GM11168 (cell line): ENCODE results near the gene TAF5L.

Source experiments
- in situ Hi-C: fragments of 300-500 bp; cut with MboI; formaldehyde crosslinking; loops from one replicate; pipeline ENCODE4 v1.12.0; 2022; ENCODE audit warnings: low sequenced_read_pairs; ENCODE audit not compliant: unreplicated experiment

TAF5L gene

DNA sequence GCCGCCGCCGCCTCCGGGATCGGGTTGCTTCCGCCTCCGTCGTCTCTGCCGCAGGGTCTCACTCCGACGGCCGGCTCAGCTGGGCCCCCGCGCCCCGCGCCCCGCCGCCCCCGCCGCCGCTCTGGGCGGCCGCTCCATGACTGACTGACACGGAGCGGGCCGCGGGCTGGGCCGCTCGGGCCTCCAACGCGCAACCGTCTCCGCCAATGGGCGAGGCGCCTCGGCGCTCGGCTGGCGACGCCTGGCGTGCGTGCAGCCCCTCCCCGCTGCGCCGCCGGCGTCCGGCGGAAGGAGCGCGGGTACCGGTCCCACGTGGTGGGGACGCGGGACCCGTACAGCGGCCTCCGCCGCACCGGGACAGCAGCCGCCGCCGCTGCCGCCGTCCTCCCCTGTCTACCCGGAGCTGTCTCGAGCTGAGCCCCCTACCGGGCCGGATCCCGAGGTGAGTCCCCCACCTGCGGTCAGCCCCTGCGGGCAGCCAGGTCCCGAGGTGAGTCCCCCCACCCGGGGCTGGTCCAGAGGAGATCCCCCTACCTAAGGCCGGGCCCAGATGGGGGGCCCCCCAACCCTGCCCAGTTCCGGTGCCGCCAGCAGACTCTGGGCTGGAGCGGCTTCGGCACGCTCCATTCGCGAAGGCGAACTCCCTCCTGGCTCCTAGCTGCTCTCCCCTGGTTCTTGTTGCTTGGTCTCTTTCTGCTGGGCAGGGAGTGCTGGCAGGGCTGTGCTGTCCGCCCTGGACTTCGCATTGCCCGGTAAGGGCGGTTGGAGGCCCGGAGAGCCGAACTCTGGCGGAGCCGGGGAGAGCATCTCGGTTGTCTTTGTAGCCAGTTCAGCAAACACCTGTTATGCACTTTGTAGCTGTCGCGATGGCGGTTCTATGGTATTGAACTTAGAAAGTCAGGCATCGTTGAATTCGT is at the start of gene TAF5L, which contains the start of gene URB2:
Gene TAF5L, minus strand, starts transcription at position 208 of the 917 bp plus-strand sequence. CDS start 11,640 bp downstream, outside the sequence.
Gene URB2, plus strand, starts transcription at position 333 of the 917 bp plus-strand sequence. CDS start 1,387 bp downstream, outside the sequence.
- in situ Hi-C loops: loop anchor here (10.0 kb wide), 1 partner anchor 61 kb away; no protein-coding TSS in a partner anchor

DNA sequence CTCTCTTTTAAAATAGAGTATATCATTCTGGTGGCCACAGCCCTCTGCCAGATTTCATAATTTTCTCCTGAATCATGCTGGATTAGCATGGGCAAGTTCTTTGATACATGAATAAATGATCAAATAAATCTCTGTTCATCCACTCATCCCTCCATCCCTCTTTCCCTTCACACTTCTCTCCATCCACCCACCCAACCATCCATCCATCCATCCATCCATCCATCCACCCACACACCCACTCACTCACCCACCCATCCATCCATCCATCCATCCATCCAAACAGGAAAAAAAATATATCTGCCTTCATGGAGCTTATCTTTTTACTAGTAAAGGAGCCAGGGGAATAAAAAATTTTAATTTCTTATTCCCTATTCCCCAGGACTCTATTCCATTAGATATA is 49.5 kb upstream of the TAF5L start:
- in situ Hi-C loops: no loop called here

DNA sequence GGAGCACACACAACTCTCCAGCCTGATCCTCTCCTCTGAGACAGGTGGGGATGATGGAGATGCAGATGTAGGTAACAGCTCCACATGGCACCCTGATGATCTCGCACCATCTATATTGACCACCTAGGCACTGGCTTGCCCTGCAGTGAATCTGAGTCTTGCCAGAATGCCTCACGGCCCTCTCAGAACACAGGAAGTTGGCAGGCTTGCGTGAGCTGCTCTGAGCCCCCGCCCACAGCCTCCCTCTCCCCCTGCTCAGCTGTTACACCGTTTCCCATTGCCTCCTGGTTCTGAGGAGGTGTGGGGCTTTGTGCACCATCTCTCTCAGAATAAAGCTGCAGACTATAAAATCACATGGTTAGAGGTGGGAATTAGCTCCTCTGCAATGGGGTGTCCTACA is 48.1 kb upstream of the TAF5L start:
- in situ Hi-C loops: loop anchor here (25.0 kb wide), 1 partner anchor 638 kb away; no protein-coding TSS in a partner anchor

DNA sequence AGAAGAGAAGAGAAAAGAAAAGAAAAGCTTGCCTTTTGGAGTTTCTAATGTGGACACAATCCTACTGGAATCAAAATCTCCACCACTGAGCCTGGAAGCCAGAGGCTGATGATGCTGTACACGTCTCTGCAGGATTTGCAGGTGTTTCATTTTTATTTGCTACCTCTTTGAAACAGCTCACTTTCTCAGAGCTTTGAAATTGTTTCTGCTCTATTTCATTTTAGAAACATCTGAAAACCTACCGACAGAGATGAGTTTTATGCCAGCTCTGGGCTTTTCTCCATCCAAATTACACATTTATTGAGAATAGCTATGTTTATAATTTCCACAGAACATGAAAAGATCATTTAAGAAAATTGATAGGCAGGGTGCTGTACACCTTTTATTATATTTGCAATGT is 46.3 kb upstream of the TAF5L start:
- in situ Hi-C loops: loop anchor here (25.0 kb wide), 1 partner anchor 640 kb away; no protein-coding TSS in a partner anchor

DNA sequence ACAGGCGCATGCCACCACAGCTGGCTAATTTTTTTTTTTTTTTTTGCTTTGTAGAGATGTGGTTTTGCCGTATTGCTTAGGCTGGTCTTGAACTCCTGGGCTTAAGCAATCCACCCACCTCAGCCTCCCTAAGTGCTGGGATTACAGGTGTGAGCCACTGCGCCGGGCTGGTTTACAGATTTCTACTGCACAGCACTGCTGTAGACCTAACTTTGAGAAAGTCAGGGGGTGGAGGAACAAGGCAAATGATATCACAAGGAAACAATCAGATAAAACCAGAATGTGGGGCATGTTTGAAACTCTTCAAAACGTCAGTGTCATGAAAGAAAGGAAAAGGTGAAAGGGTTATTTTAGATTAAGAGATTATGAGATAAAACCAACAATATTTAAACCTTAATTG is 45.4 kb upstream of the TAF5L start:
- in situ Hi-C loops: loop anchor here (25.0 kb wide), 1 partner anchor 641 kb away; no protein-coding TSS in a partner anchor

DNA sequence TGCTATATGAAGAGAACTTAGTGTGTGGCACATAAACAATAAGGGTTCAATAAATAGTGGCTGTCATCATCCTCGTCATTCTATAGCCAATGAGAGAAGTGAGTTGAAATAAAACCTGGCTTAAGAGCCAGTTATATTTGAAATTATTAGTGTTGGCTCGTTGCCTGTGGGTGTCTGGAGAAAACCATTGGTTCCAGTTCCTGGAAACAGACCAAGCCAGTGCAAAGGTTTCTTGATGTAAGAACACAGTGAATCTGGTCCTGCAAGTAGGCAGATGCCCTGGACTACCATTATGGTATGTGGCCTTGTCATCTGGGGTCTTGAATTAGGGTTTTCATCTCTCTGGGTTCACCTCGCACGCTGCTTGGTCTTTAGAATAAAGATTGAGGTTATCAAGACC is 43.4 kb upstream of the TAF5L start:
- in situ Hi-C loops: loop anchor here (25.0 kb wide), 1 partner anchor 643 kb away; no protein-coding TSS in a partner anchor

DNA sequence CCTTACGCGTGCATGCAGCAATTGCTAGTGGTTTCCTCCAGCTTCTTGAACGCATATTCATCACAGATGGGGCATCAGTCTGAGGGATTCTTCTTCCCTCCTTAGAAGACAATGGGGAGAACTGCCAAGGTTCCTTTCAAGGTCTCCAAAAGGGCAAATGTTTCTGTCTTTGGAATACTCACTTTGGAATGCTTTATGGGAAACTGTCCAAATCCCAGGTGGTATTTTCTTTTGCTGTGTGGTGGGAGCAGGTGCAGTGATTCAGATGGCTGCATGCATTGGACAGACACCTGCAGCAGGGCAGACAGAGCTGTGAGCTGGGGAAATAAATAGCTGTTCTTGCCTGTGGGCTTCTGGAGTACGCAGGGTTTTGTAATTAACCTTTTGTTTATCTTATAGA is 40.7 kb upstream of the TAF5L start:
- in situ Hi-C loops: loop anchor here (25.0 kb wide), 1 partner anchor 646 kb away; no protein-coding TSS in a partner anchor

DNA sequence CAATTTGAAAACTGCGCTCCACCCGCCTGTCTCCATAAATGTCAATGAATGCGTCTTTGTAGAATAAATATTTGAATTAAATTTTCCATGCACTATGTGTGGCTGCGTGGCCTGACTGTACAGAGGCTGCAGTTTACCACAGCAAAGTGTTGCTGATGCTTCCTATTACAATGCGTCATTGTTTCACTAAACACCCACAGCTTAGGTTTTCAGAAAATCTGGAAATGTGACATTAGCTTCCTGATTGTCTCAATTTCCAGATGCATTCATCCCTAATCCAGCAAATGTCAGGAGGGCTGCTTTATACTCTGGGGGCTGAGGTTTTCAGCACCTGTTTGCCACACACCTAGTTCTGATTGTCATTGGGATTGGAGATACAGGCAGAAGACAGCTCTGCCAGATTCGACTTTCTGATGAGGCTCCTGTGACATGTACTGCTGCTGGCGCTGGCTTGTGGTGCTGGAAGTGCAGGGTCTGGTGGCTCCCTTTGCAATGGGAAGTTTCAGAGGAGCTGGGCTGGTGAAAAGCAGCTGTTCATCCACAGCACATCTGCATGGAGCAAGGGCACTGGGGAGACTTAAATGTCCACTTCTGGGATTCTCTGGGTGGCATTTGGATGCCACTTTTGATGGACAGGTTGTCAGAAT is 40.1 kb upstream of the TAF5L start:
- in situ Hi-C loops: loop anchor here (25.0 kb wide), 1 partner anchor 646 kb away; no protein-coding TSS in a partner anchor

DNA sequence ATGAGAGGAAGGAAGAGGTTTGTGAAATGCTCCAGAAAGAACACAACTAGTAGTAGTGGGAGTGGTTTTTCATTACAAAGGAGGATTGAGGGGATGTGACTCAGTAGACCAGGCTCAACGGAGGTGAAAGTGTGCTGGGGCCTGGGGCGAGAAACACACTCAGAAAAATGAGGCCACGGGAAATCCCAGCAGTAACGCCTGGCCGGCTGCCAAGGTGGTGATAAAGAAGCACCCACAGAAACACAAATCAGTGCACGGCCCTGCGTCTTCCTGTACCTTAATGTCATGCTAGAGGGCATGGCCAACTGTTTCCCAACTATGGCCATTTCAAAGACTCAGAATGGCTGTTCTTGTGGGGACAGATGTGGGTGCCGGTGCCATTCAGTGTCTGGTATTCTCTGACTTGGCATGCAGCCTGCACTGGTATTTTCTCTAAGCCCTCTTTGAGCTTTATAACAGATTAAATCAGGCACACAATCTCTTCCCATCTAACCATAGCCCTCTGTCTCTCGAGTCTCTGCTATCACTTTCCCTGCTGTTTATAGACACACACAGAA is 38.3 kb upstream of the TAF5L start:
- in situ Hi-C loops: loop anchor here (25.0 kb wide), 1 partner anchor 648 kb away; no protein-coding TSS in a partner anchor

DNA sequence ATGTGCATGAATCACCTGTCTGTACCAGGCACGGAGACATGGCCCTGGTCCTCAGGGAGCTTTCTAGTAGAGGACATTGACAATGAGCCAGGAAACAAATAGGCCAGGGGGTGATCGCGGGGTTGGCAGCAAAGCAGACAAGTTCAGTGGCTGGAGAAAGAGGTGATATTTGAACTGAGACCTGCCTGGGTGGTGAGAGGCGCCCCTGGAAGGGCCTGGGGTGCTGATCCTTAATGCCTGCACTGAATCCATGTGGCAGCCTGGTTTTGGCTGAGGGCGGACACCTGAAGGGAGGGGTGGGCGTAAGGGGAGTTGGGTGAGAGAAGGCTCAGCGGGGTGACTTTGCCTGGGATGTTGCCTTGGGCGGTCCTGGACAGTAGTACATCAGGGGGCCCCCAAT is 36.0 kb upstream of the TAF5L start:
- in situ Hi-C loops: loop anchor here (25.0 kb wide), 1 partner anchor 650 kb away; no protein-coding TSS in a partner anchor

DNA sequence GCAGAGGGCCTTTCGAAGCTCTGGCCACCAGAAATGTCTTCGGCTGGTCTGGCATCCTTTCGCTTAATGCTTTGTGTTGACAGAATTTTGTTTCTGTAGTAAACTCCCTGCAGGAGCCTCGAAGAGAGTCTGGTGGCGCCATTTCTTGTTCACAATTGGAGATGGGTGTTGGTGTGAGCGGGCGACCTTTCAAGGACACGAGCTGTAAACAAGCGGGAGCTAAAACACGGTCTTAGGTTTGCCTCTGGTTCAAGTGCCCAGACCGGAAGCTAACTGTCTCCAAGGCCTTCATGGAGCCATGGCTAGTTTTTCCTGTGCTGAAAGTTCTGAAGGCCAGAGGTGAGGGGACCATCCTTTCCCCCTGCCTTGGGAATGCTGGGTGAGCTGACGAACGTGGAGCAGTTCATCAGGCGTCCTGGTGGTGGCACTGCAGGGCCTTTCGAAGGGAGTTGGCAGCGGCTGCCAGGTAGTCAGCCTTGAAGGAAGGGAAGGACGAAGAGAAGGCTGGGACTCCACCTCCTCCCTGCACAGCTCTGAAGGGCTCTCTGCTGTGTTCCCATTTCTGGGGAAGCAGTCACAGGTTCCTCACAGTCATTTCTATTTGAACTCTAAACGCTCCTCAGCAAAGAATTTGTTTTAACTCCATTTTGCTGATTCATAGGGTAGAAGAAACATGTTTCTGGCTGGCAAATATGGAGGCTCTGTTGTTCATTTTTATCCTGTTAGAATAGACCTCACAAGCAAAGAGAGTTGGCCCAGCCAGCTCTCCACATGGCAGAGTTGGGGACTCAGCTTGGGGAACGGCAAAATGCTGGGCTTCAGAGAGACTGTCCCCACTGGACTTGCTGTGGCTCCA is 35.3 kb upstream of the TAF5L start:
- in situ Hi-C loops: loop anchor here (25.0 kb wide), 1 partner anchor 651 kb away; no protein-coding TSS in a partner anchor

DNA sequence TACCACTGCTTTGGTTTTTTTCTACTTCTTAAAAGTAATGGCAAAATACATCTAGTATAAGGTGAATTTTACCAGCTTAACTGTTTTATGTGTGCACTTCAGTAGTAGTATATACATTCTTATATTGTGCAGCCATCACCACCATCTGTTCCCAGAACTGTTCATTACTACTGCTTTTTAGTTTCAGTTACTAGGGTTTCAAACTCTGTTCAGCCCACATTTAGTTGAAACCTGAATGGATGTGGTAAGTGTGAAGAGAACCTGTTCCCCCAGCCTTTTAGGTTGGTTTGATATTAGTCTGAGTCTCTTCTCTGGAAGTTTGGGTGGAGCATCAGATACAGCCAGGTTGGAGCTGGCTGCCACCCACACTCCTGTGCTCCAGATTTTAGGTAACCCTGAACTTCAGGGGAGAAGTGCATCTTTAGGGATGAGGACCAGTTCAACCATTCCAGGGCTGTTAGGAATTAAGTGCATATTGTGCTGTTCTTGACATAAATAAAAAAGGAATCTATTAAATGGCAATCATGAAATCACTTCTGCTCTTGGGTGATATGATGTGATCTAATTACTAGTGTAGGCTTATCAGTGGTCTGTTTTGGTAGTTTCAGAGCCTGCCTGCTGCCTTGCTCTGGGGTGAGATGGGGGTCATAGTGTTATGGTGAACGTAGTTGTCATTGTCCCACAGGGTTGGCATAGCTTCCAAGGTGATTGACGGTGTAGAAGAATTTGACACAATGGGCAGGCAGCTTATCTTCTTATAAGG is 32.3 kb upstream of the TAF5L start:
- in situ Hi-C loops: loop anchor here (25.0 kb wide), 1 partner anchor 654 kb away; no protein-coding TSS in a partner anchor

DNA sequence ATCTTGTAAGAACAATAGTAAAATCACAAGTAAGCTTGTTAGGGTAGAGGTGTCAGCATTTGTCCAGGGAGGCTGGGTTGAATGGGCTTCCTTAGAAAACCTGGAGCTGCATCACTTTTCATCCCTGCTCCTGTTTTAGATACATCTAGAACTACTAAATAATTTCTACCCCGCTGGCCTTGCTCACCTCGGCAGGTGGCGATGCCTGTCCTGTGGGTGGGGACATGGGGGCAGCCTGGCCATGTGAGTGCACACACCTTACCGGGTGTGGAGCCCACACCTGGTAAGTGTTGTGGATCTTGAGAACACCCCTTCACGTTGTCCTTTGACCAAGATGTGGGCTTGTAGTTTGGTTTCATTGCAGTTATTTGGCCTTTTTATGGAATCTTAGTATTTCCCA is 29.9 kb upstream of the TAF5L start:
- in situ Hi-C loops: loop anchor here (25.0 kb wide), 1 partner anchor 657 kb away; no protein-coding TSS in a partner anchor

DNA sequence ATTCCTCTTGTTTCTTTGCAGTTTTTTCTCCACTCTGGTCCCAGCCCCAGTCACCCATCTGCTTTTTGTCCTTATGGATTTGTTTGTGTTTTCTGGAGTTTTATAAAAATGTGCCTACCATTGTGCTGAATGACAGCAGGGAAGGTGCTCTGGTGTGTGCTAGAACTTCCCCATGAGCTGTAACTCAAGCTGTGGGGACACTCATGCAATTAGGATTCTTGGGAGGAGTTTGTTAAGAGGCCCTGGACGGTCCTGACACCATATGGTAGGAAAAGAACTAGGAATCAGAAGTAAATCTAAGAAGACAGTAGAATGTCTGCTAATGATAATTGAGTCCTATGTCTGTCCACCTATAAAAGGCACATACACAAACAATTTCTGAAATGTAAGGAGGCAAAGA is 27.5 kb upstream of the TAF5L start:
- in situ Hi-C loops: loop anchor here (25.0 kb wide), 1 partner anchor 659 kb away; no protein-coding TSS in a partner anchor

DNA sequence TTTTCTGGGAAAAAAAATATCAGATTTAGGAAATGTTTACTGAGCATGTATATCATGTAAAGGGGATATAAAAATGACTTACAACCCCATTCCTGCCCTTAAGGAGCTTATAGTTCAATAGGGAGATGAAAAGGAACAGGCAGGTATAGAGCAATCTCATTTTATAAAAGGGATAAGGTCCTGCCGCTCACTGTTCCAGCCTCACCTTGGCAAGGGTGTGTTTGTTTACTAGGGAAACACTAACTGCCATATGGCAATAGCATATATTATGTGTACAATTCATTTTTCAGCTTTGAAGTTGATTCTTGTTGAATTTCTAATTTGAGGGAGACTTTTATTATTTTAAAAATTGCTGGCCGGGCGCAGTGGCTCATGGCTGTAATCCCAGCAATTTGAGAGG is 25.6 kb upstream of the TAF5L start:
- in situ Hi-C loops: loop anchor here (25.0 kb wide), 1 partner anchor 661 kb away; no protein-coding TSS in a partner anchor

DNA sequence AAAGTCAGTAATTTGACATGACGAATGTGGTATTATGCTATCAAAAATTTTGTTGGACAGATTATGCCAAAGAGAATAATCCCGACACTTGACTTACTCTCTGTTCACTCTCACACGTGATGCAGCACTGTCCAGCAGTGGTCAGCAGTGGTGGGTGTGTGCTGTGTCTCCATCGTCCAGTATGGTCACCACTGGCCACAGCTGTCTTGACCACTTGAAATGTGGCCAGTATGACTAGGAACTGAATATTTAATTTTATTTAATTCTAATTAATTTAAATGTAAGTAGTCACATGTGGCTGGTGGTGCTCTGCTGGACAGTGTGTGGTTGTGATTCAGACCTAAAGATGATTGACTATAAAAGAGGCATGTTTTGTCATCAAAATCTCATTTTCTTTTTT is 24.1 kb upstream of the TAF5L start:
- in situ Hi-C loops: loop anchor here (25.0 kb wide), 1 partner anchor 662 kb away; no protein-coding TSS in a partner anchor

DNA sequence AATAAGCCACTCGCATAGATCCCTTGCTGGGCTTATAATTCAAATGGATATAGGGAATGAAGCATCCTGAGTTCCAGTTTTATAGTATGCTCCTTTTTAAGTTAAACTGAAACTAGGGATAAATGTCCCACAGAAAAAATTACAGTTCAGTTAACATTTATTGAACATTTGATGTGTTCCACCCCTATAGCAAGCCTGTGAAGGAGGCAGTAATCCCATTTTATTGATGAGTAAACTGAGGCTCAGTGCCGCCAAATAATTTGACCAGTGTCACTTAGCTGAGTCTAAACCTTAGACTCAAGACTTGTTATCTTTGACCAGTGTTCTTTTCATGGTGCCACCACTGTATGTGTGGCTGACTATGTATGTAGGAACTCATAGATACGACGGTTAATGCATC is 22.5 kb upstream of the TAF5L start:
- in situ Hi-C loops: no loop called here

DNA sequence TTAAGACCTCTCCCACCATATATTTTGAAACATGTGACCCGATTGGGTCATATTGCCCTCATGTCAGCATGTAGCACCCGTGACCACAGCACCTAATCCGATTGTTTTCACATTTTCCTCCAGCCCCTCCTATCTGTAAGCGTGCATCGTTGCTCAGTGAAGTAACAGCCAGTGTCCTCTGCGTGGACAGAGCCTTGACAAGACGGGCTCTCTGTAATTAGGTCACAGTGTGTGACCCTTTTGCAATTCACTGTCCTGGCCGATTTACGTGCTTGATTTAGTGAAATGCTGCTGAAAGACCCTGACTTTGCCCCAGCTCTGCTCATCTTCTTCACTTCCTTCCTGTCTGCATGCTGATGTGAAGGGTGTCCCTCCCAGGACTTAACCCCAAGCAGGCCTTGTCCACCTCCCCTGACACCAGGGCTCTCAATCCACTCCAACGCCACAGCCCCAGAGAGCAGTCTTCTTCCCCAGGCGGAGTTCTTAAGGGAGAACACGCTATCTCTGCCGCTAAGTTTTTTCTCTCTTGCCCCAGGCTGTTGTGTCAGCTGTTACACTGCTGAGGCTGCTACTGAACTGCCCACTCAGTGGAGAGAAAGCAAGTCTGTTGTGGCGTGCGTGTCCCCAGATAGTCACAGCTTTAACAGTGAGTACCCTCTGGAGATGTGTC is 19.5 kb upstream of the TAF5L start:
- in situ Hi-C loops: no loop called here
